Muscle layer of duodenum (tissue), 2 donors: Measurements from ENCODE around the gene TNK2.
"Not testable (repeated sequence)": the region's sequence is repeated elsewhere in the genome, so short reads cannot be mapped to it uniquely, and the experiment has no call there.

Experiments
- H3K27ac ChIP-seq: one replicate; pipeline ENCODE4 v1.7.0; 2013; ENCODE audit warnings: mild to moderate bottlenecking, low read length
- H3K27me3 ChIP-seq: one replicate; pipeline ENCODE4 v1.7.0; 2013; ENCODE audit warnings: low read depth, mild to moderate bottlenecking, control low read depth, low read length
- H3K36me3 ChIP-seq, 2 donors: one replicate each; pipeline ENCODE4 v1.7.0; 2013; ENCODE audit warnings: low read length in 2 of 2, control low read depth in 1 of 2, mild to moderate bottlenecking in 1 of 2; ENCODE audit not compliant: insufficient read depth in 2 of 2, control insufficient read depth in 1 of 2
- H3K4me1 ChIP-seq, 2 donors: one replicate each; pipeline ENCODE4 v1.7.0; 2013; ENCODE audit warnings: low read length in 2 of 2, mild to moderate bottlenecking in 2 of 2, control low read depth in 1 of 2, moderate library complexity in 1 of 2; ENCODE audit not compliant: insufficient read depth in 2 of 2, control insufficient read depth in 1 of 2
- H3K4me3 ChIP-seq, 2 donors: one replicate each; pipeline ENCODE4 v1.7.0; 2013; ENCODE audit warnings: low read length in 2 of 2, low read depth in 1 of 2, mild to moderate bottlenecking in 1 of 2
- H3K9me3 ChIP-seq, 2 donors: one replicate each; pipeline ENCODE4 v1.7.0; 2013; ENCODE audit warnings: low read length in 2 of 2, control low read depth in 1 of 2, mild to moderate bottlenecking in 1 of 2; ENCODE audit not compliant: control insufficient read depth in 1 of 2
- donor health status: healthy.

TNK2 gene

GRCh38 chr3:195820901-195821300 lies 87.5 kb downstream of the TNK2 start:
- H3K27ac ChIP-seq = no peak overlapping the region
- peaks cover 5% of the 10 kb centered on the region for H3K27me3 ChIP-seq
- H3K36me3 ChIP-seq = no peaks in the 10 kb centered on the region
- no peaks in the 10 kb centered on the region for H3K9me3 ChIP-seq
- H3K4me1 ChIP-seq = no peaks in the 10 kb centered on the region
- H3K4me3 ChIP-seq = no peak overlapping the region

DNA sequence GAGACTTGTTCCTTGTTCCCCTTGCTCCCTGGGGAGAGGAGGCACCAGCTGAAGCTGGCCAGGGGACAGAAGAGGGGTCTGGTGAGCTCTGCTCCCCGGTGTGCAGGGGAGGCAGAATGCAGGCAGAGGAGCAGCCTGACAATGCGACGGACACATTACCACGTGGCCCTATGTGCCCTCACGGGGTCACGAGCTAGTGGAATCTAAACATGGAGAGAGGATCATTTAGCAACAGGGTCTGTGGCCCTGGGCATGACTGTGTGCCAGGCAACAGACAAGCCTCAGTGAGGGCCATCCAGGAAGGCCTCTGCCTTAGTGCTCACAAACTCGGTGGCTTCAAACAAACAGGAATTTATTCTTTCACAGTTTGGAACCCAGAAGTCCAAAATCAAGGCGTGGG lies 88.2 kb downstream of the TNK2 start:
- no peak overlapping the region for H3K4me3 ChIP-seq
- no peaks in the 10 kb centered on the region for H3K36me3 ChIP-seq
- H3K27me3 ChIP-seq = peaks cover 5% of the 10 kb centered on the region
- H3K4me1 ChIP-seq = no peaks in the 10 kb centered on the region
- H3K9me3 ChIP-seq = no peaks in the 10 kb centered on the region
- H3K27ac ChIP-seq = no peak overlapping the region

GRCh38 chr3:195818301-195818700 lies 90.0 kb downstream of the TNK2 start:
- Histone ChIP-seq H3K9me3 (no peaks in the 10 kb centered on the region), H3K4me3 (no peak overlapping the region), H3K4me1 (no peaks in the 10 kb centered on the region), H3K36me3 (no peaks in the 10 kb centered on the region), H3K27me3 (peaks cover 5% of the 10 kb centered on the region), H3K27ac (no peak overlapping the region)

- Histone ChIP-seq H3K36me3 (no peaks in the 10 kb centered on the region), H3K9me3 (no peaks in the 10 kb centered on the region), H3K4me1 (no peaks in the 10 kb centered on the region), H3K27me3 (peaks cover 5% of the 10 kb centered on the region), H3K27ac (no peak overlapping the region), H3K4me3 (no peak overlapping the region)
Observed at GRCh38 chr3:195817578-195818135, 90.7 kb downstream of the TNK2 start.

- not testable (repeated sequence) for H3K36me3 ChIP-seq, H3K9me3 ChIP-seq, H3K27me3 ChIP-seq, H3K4me1 ChIP-seq, H3K27ac ChIP-seq, H3K4me3 ChIP-seq
Observed at GRCh38 chr3:195816276-195816913, 92.0 kb downstream of the TNK2 start.

DNA sequence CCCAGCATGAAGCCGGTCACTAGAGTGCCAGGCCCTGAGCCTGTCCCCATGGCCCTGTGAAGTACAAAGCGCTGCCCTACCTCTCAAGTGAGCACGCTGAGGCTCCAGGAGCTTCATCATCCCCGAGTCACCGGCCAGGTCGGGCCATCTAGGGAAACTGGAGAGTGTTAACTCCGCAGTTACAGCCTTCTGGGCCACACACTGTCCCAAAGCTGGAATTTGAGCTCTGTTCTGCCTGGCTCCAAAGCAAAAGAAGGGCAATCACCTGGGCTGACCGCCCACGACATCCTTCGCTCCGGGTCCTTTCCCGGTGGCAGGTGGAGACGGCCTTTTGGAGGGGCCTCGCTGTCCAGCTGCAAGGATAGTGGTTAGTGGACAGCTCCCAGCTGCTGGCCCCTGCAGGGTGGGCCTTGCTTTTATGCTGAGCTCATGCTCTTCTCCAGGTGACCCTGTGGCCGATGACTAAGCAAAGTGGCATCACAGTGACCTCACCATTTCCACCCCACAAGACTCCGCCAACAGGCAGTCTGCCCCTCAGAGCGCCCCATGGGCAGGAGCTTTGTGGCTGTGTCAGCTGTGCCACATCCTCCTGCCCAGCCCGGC lies 93.1 kb downstream of the TNK2 start:
- Histone ChIP-seq H3K9me3 (no peaks in the 10 kb centered on the region), H3K4me1 (no peaks in the 10 kb centered on the region), H3K4me3 (no peak overlapping the region)

GRCh38 chr3:195813916-195814640 lies 94.3 kb downstream of the TNK2 start:
- Histone ChIP-seq H3K36me3 (no peaks in the 10 kb centered on the region), H3K4me1 (no peaks in the 10 kb centered on the region), H3K27ac (no peak overlapping the region), H3K27me3 (no peaks in the 10 kb centered on the region), H3K9me3 (no peaks in the 10 kb centered on the region), H3K4me3 (no peak overlapping the region)

More for the DNA sequence above, 93.1 kb downstream of the TNK2 start:
- no peak overlapping the region for H3K27ac ChIP-seq
- H3K27me3 ChIP-seq = no peaks in the 10 kb centered on the region
- H3K36me3 ChIP-seq = no peaks in the 10 kb centered on the region
